Right atrium auricular region (tissue), 2 donors: ENCODE measurements around the gene ACOXL. TPM values are rescaled to one million over a fixed set of nuclear protein-coding genes. Genes with fewer than 3 reads are reported as not detected.
"Not testable (repeated sequence)": the region's sequence is repeated elsewhere in the genome, so short reads cannot be mapped to it uniquely, and the experiment has no call there.

Source experiments
- DNase-seq: peaks from one replicate; pipeline ENCODE4 v3.0.0-alpha.2; 2019; ENCODE audit warnings: low spot score
- H3K27ac ChIP-seq, 2 donors: fragments of 200-600 bp; sonication (generic); 1 replicate in 1 of 2; 2 replicates in 1 of 2; pipeline ENCODE4 v1.5.1; 2016 to 2019
- H3K27me3 ChIP-seq, 2 donors: fragments of 200-600 bp; sonication (generic); one replicate each; pipeline versions ENCODE4 v1.5.1 to v1.6.0; 2017 to 2019
- H3K36me3 ChIP-seq: fragments of 200-600 bp; sonication (generic); one replicate; pipeline ENCODE4 v1.5.1; 2016
- H3K4me1 ChIP-seq, 2 donors: fragments of 200-600 bp; sonication (generic); one replicate each; pipeline versions ENCODE4 v1.5.1 to v1.6.0; 2017 to 2019
- H3K4me3 ChIP-seq, 2 donors: fragments of 200-600 bp; sonication (generic); 1 replicate in 1 of 2; 2 replicates in 1 of 2; pipeline ENCODE4 v1.5.1; 2017 to 2019; ENCODE audit warnings: mild to moderate bottlenecking in 1 of 2, moderate library complexity in 1 of 2
- H3K9me3 ChIP-seq, 2 donors: fragments of 200-600 bp; sonication (generic); one replicate each; pipeline ENCODE4 v1.5.1; 2019
- total RNA-seq, 2 donors: library from RNA; depleted of rRNA; stranded (reverse); fragments of >200 nt; gene quantifications; one replicate each; pipeline ENCODE4 v1.1.0, GENCODE V29; 2016
- TF ChIP-seq, protein P1 (sequence below), 2 donors: fragments of 200-600 bp; sonication (generic); IDR thresholded peaks; one replicate each; pipeline ENCODE4 v1.5.1; 2019; ENCODE audit warnings: antibody characterized with exemption in 2 of 2

Gene ACOXL
- total RNA-seq, 2 donors from 2014 or later, result 0.33 to 0.55 TPM

DNA sequence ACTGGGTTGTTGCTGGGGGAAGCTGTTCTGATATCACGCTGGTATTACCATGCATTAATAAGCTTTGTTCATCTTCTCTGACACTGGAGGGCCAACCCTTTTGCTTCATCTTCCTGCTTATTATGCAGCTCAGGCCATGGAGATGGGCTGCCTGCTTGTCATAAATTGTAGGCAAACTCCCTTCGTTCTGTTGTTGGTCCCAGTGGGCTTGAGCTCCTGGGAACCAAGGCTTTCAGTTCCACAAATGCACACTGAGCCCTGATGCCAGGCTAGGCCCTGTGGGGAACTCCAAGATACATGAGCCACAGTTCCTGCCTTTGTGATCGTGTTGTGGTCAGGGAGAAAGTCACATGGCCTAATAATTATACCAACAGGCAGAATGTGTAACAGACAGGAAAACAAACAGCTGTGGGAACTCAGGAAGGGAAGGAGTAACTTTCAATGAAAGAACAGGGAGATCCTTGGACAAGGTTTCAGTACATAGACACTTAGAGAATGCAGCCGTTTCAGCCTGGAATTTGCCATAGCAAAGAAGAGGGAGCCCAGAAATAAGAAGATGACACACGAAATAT lies 339.3 kb downstream of the ACOXL start:
- no peak for DNase-seq
- Histone ChIP-seq H3K4me3 (no peak overlapping the region), H3K36me3 (no peaks in the 10 kb centered on the region), H3K9me3 (peaks cover 8 to 11% of the 10 kb centered on the region in 2 donors), H3K27me3 (no peaks in the 10 kb centered on the region), H3K27ac (no peak overlapping the region), H3K4me1 (peaks cover 0 to 9% of the 10 kb centered on the region in 2 donors)
- TF ChIP-seq, protein P1, sequence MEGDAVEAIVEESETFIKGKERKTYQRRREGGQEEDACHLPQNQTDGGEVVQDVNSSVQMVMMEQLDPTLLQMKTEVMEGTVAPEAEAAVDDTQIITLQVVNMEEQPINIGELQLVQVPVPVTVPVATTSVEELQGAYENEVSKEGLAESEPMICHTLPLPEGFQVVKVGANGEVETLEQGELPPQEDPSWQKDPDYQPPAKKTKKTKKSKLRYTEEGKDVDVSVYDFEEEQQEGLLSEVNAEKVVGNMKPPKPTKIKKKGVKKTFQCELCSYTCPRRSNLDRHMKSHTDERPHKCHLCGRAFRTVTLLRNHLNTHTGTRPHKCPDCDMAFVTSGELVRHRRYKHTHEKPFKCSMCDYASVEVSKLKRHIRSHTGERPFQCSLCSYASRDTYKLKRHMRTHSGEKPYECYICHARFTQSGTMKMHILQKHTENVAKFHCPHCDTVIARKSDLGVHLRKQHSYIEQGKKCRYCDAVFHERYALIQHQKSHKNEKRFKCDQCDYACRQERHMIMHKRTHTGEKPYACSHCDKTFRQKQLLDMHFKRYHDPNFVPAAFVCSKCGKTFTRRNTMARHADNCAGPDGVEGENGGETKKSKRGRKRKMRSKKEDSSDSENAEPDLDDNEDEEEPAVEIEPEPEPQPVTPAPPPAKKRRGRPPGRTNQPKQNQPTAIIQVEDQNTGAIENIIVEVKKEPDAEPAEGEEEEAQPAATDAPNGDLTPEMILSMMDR (IDR thresholded peaks at IDR 0.05), result no peak

DNA sequence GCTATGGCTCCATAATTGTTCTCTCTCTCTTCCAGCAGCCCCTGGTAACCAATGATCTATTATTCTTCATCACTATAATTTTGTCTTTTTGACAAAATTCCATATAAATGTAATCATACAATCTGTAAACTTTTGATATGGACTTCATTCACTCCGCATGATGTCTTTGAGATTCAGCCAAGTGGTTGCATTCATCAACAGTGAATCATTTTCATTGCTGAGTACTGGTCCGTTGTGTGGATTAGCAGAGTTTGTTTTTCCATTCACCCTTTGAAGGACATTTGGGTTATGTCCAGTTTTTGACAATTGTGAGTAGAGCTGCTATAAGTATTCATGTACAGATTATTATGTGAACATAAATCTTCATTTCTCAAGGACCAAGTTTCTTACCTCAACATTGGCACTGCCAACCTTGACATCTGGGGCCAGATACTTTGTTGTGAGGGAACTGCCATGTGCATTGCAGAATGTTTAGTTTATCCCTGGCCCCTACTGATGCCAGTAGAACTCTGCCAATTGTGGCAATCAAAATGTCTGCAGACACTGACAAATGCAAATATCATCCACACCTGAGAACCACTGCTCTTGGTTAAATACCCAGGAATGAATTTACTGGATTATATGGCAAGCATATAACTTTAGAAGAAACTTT lies 340.0 kb downstream of the ACOXL start:
- H3K27ac ChIP-seq, result no peak overlapping the region
- H3K27me3 ChIP-seq, result no peaks in the 10 kb centered on the region
- H3K9me3 ChIP-seq, result peaks cover 8 to 11% of the 10 kb centered on the region in 2 donors
- H3K4me3 ChIP-seq, result no peak overlapping the region
- no peaks in the 10 kb centered on the region for H3K36me3 ChIP-seq
- TF ChIP-seq, protein P1 (IDR thresholded peaks at IDR 0.05), result no peak
- DNase-seq, result no peak
- peaks cover 0 to 9% of the 10 kb centered on the region in 2 donors for H3K4me1 ChIP-seq

DNA sequence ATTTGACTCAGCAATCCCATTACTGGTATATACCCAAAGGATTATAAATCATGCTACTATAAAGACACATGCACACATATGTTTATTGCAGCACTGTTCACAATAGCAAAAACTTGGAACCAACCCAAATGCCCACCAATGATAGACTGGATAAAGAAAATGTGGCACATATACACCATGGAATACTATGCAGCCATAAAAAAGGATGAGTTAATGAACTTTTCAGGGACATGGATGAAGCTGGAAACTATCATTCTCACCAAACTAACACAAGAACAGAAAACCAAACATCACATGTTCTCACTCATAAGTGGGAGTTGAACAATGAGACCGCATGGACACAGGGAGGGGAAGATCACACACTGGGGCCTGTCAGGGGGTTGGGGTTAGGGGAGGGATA lies 350.3 kb downstream of the ACOXL start:
- not testable (repeated sequence) for H3K27ac ChIP-seq

DNA sequence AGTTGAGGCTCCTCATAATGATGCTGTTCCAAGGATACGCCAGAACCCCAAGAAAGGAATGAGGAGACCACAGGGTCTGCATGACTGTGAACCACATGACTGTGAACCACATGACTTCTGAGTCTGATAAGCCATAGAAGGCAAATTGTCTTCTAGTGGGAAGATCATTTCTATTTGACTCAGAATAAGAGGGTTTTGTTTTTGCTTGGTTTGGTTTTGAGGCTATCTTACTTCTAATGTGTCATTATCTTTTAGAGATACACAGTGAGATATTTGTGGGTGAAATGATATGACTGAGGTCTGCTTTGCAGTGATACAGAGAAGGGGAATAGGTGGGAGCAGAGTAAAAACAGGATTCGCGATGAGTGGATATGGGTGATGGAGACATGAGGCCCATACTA lies 359.4 kb downstream of the ACOXL start:
- no peak for DNase-seq
- no peaks in the 10 kb centered on the region for H3K4me1 ChIP-seq
- H3K9me3 ChIP-seq, result no peaks in the 10 kb centered on the region
- TF ChIP-seq, protein P1 (IDR thresholded peaks at IDR 0.05), result no peak
- no peak overlapping the region for H3K4me3 ChIP-seq
- H3K36me3 ChIP-seq, result no peaks in the 10 kb centered on the region
- H3K27ac ChIP-seq, result no peak overlapping the region
- no peaks in the 10 kb centered on the region for H3K27me3 ChIP-seq

More for the DNA sequence above, 350.3 kb downstream of the ACOXL start:
- not testable (repeated sequence) for H3K9me3 ChIP-seq, H3K4me1 ChIP-seq, H3K36me3 ChIP-seq, H3K4me3 ChIP-seq, DNase-seq, H3K27me3 ChIP-seq

DNA sequence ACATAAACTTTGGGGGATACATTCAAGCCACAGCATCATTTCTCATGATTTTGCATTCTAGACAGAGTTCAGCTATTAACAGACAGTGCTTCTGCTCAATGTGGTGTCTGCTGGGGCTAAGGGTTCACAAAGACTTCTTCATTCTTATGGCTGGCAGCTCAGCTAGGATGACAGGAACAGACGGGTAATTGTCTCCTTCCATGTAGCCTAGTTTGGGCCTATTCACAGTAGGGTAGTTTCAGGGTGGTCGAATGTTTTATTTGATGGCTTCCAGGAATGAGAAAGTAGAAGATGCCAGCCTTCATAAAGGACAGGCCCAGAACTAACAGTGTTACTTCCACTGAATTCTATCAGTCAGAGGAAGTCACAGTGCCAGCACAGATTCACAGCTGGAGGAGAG lies 362.3 kb downstream of the ACOXL start:
- Histone ChIP-seq H3K9me3 (no peaks in the 10 kb centered on the region), H3K27ac (no peak overlapping the region), H3K4me1 (no peaks in the 10 kb centered on the region), H3K4me3 (no peak overlapping the region), H3K36me3 (no peaks in the 10 kb centered on the region), H3K27me3 (no peaks in the 10 kb centered on the region)
- DNase-seq, result no peak
- TF ChIP-seq, protein P1 (IDR thresholded peaks at IDR 0.05), result no peak

DNA sequence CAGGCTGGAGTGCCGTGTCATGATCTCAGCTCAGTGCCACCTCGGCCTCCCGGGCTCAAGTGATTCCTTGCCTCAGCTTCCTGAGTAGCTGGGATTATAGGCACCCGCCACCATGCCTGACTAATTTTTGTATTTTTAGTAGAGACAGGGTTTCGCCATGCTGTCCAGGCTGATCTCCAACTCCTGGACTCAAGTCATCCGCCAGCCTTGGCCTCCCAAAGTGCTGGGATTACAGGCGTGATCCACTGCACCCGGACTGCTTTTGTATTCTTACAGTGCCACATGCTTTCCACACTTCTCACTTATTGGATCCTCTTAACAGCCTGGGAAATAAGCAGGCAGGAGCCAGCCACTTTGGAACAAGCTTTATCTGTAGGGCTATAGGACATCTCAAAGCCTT lies 363.1 kb downstream of the ACOXL start:
- Histone ChIP-seq H3K4me1 (no peaks in the 10 kb centered on the region), H3K27ac (no peak overlapping the region), H3K4me3 (no peak overlapping the region), H3K36me3 (no peaks in the 10 kb centered on the region), H3K27me3 (no peaks in the 10 kb centered on the region), H3K9me3 (no peaks in the 10 kb centered on the region)
- TF ChIP-seq, protein P1 (IDR thresholded peaks at IDR 0.05), result no peak
- no peak for DNase-seq
